HG03521 (cell line): ENCODE results near the gene LONP2.
"Not testable (repeated sequence)": the region's sequence is repeated elsewhere in the genome, so short reads cannot be mapped to it uniquely, and the experiment has no call there.

Source experiments
- ATAC-seq: cut with Tn5 transposase; IDR thresholded peaks from one replicate; pipeline ENCODE4 v1.9.1; 2021; ENCODE audit warnings: mild to moderate bottlenecking, moderate library complexity; ENCODE audit not compliant: unreplicated experiment

LONP2 gene

DNA sequence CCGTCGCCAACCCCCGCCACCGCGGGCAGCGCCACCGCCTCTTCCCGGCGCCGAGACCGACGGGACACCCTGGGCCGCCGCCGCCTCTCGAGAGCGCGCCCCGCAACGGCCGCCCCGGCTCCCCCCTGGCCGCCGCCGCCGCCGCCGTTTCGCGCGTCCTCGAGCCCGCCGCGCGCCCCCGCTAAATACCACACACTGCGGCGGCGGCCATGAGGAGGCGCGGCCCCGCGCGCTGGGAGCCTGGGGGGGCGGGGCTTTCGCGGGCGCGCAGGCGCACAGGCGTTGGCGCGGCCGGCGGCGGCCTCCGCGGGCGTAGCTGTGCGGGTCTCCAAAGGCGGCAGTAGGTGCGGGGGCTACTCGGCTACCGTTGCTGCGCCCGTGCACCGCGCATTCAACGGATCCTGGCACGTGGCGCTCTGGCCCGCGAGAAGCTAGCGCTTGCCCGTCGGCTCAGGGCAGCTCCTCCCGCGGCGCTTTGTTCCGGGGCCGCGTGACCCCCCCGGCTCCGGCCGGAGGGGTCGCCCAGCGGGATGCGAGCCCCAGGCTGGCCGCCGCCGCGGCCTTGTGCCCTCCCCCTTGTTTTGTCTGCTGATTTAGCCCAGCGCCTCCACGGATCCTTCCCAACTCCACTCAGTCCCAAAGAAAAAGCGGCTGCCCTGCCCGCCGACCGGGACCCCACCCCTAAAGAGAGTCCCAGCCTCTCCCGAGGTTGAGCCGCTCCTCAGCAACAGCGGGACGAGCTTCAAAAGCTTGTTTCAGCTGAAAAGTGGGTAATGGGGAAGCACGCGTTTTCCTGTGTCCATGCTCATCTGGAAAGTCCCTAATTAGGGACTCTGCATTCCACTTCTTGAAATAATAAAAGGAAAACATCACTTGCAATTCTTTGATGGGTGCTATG, 141.4 kb downstream of the LONP2 start, which contains the start of gene SIAH1:
SIAH1 (minus strand) TSS at position 161 of the 898 bp plus-strand sequence. CDS start 22,985 bp downstream, outside the sequence.
- peak; percentile 69 for ATAC-seq

DNA sequence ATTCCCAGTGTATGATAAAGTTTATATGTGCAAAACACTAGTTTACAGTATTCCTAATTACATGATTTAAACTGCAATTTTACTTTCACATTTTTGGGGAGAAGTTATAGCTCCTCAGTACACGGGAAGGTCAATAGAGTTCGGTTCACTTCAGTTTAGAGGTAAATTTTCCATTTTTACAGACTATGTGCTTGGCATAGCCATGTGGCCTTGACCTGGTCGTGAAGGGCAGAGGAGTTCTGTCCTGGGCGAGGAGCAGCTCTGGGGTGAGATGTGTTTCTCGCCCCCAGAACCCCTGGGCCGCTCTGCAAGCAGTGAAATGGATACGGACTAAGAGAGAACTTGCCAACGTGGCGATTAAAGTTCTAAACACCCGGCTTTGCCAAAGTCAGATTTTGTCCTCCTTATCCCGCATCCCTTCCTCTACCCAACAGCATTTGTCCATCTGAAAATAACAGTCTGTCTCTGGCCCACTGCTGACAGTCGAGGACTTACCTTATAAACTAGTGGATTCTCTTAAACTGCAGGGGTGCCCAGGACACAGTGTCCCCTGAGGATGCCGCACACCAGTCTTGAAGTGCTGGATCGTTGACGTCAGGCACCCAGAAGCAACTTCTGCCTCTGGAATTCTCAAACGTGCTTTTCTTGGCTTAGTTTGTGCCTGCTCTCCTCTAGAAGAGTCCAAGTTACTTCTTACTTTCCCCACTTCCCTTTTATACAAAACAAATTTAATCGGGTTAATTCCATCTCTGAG, 142.6 kb downstream of the LONP2 start:
- ATAC-seq = no peak

DNA sequence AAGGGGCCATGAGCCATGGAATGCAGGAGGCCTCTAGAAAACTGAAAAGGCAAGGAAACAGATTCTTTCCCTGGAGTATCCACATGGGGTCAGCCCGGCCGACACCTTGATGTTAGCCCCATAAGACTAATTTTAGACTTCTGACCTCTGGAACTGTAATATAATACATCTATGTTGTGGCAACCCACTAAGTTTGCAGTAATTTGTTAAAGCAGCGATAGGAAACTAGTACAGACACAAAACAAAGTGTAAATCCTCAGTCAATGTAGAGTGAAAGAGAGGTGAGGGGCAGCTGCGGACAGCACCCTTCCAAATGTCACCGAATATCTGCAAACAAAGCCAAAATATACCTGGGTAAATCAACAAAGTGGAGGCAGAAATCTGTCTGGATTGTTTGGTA, 148.3 kb downstream of the LONP2 start:
- ATAC-seq = no peak

DNA sequence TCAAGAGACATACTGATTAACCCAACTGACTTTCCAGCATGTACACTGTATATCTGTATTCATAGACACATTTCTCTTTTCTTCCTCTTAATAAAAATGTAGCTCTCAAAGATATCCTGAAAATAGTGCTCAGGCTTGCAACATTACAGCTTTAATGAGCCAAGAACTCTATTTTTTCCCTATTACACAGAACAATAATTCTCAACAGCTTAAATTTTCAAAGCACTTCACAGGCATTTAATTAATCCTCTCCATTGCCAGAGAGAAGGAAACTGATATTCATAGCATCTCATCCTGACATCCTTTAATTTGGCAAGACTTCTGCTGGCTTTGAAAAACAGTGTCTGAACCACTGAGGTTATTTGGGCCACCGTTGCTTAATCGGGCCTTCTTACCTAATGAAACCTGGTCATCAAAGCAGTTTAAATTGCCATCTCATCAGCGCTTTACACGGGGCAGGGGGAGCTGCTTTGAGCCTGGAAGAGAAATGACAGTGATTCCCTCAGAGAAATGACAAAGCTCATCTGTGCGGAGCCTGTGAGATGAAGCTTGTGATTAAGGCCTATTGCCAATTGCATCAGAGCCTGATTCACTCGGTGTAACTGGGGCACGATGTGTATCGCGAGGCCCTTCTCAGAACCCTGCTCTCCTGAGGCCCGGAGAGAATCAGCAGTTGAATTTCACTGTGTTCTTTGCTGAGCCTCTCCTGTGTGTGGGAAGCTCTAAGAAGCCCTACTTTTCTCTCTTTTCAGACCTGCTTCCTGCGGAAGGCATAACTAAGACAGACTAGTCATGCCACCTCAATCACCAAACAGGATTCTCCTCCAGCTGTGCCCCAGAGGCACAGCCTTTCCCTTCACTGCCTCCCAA, 149.6 kb downstream of the LONP2 start:
- no peak for ATAC-seq

DNA sequence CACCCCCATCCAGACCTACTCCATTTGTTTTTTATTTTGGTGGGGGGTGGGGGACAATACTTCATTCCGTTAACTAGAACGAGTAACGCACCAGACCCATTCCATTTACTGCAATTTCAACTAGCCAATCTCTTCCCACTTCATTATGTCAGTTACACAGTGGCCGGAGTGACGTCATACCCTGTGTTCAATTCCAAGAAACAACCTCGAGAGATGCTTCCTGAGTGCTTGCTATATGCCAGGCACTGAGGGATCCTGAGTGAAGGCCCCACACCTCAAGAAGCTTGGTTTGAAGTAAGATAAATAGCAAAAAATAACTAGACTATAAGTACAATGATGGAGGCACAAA, 150.2 kb downstream of the LONP2 start:
- ATAC-seq = no peak

DNA sequence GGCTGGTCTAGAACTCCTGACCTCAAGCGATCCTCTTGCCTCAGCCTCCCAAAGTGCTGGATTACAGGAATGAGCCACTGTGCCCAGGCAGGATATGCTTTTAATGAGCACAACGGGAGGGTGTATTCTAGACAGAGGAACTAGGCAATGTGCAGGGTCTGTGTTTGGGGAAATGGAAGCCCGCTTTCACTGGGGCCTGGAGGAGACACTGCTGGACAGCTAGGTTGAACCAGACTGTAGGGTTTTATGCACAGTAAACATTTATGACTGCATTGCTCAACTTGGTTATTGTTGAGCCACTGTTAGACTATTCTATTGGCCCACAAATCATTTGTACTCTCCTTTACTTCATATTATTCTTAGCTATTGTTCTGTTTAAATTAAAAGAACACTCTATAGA, 151.3 kb downstream of the LONP2 start:
- no peak for ATAC-seq

DNA sequence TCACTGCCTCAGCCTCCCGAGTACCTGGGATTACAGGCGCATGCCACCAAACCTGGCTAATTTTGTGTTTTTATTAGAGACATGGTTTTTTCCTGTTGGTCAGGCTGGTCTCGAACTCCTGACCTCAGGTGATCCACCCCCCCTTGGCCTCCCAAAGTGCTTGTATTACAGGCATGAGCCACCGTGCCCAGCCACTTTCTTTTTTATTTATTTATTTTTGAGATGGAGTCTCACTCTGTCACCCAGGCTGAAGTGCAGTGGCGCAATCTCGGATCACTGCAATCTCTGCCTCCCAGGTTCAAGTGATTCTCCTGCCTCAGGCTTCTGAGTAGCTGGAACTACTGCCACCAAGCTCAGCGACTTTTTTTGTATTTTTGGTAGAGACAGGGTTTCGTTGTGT, 158.4 kb downstream of the LONP2 start:
- not testable (repeated sequence) for ATAC-seq

DNA sequence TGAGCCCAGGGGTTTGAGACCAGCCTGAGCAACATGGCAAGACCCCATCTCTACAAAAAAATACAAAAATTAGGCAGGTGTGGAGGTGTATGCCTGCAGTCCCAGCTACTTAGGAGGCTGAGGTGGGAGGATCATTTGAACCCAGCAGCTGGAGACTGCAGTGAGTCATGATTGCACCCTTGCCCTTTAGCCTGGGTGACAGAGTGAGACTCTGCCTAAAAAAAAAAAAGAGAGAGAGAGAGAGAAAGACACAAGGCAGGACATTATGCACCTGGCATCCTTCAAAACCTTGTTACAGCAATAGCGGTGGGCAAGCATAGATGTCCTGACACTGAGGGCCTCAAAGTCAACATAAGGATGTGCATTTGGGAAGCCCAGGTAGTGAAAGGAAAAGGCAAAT, 161.1 kb downstream of the LONP2 start:
- ATAC-seq = no peak

DNA sequence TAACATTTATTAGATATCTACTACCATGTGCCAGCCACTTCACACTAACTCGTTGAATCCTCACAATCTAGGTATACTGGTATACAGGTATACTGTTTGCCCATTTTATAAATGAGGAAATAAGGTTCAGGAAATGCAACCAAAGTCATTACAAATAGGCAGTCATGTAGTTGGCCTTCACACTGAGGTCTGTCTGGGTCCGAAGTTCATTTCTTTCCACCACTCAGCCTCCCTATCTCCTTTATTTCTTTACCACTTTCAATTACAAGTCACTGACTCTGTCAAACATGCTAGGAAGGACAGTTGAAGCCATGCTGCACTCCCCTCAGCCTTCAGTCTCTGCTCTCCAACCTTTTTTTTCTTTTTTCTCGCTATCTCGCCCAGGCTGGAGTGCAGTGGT, 161.8 kb downstream of the LONP2 start:
- ATAC-seq = no peak
